Immature natural killer cell (primary cell): ENCODE results near the gene C5orf46. TPM values are rescaled to one million over a fixed set of nuclear protein-coding genes. Genes with fewer than 3 reads are reported as not detected.

ENCODE experiments used
- DNase-seq, 3 donors: peaks; one replicate each; pipeline ENCODE4 v3.0.0; 2022; ENCODE audit warnings: mixed read lengths in 1 of 3
- H3K27ac Mint-ChIP-seq, 6 donors: one replicate each; pipeline ENCODE4 v1.8.0; 2020; ENCODE audit warnings: mixed read lengths in 6 of 6, mild to moderate bottlenecking in 5 of 6, inconsistent platforms in 4 of 6, moderate library complexity in 3 of 6
- H3K27me3 Mint-ChIP-seq, 3 donors: one replicate each; pipeline ENCODE4 v1.8.0; 2020 to 2021; ENCODE audit warnings: low read depth in 3 of 3, mild to moderate bottlenecking in 3 of 3, mixed read lengths in 3 of 3, moderate library complexity in 3 of 3, inconsistent platforms in 1 of 3
- H3K36me3 Mint-ChIP-seq, 3 donors: one replicate each; pipeline ENCODE4 v1.8.0; 2020; ENCODE audit warnings: mixed read lengths in 3 of 3, inconsistent platforms in 2 of 3, mild to moderate bottlenecking in 2 of 3
- H3K4me1 Mint-ChIP-seq, 2 donors: one replicate each; pipeline ENCODE4 v1.8.0; 2020; ENCODE audit warnings: inconsistent platforms in 2 of 2, mild to moderate bottlenecking in 2 of 2, mixed read lengths in 2 of 2, moderate library complexity in 1 of 2
- H3K4me3 Mint-ChIP-seq, 5 donors: one replicate each; pipeline ENCODE4 v1.8.0; 2020; ENCODE audit warnings: mild to moderate bottlenecking in 5 of 5, mixed read lengths in 5 of 5, inconsistent platforms in 3 of 5, moderate library complexity in 3 of 5
- H3K9me3 Mint-ChIP-seq, 6 donors: one replicate each; pipeline ENCODE4 v1.8.0; 2020; ENCODE audit warnings: mild to moderate bottlenecking in 6 of 6, mixed read lengths in 6 of 6, inconsistent platforms in 4 of 6, moderate library complexity in 3 of 6
- polyA plus RNA-seq, 3 donors: library from polyadenylated mRNA; unstranded; fragments of 300-500 nt; fragmentation: Illumina TruSeq; gene quantifications; one replicate each; pipeline ENCODE4 v1.2.3, GENCODE V29; 2021

C5orf46 gene
- polyA plus RNA-seq, 3 donors from 2014 or later = not detected

DNA sequence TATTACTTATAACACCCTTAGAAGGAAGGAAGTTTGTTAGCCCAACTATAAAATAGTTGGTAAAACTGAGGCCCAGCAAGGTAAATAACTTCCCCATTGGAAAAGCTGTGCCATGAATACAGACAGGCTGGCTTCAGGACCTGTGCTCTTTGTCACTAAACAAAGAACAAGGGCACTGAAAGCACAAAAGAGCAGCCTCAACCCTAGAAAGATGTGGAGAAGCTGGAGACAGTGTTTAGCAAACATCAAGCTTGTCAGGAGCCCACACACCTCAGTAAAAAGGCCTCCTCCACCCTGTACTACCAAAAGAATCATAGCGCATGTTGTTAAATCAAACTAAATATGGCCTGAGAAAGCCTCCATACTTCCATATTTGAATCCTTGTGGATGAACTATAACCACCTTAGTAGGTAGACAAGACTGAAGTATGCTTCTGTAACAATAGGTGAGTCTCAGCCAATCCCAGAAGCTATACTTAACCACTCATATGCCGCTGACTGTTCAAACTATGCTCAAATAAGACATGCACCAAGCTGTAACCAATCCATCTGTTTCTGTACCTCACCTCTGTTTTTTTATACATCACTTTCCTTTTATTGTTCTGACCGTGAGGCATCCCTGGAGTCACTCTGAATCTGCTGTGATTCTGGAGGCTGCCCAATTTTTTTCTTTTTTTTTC lies 46.2 kb downstream of the C5orf46 start:
- Mint-ChIP-seq H3K36me3 (no peaks in the 10 kb centered on the region), H3K4me3 (no peak overlapping the region), H3K4me1 (peaks cover 2 to 6% of the 10 kb centered on the region in 2 donors), H3K27me3 (peaks cover 0 to 5% (median 2%) of the 10 kb centered on the region in 3 donors), H3K9me3 (no peaks in the 10 kb centered on the region), H3K27ac (no peak overlapping the region)
- no peak for DNase-seq

DNA sequence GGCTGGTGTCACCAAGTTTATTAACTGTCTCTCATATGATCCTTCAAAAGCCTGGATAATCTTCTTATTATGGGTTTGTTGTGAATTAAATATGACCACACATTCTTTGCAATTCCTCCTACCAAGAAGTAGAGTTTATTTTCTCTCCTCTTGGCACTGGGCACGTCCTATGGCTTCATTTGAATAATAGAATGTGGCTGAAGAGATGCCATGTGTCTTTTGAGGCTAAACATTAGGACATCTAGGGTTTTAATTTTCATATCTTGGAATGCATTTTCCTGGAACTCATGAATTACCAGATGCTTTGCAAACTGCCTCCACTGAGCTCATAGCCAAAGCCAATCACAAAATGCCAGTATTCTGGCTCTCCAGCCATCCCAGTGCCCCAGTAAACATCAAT lies 47.8 kb downstream of the C5orf46 start:
- no peaks in the 10 kb centered on the region for H3K9me3 Mint-ChIP-seq
- peaks cover 4 to 6% (median 5%) of the 10 kb centered on the region in 3 donors for H3K27me3 Mint-ChIP-seq
- H3K4me1 Mint-ChIP-seq = peaks cover 2 to 6% of the 10 kb centered on the region in 2 donors
- no peak overlapping the region for H3K4me3 Mint-ChIP-seq
- DNase-seq = no peak
- H3K27ac Mint-ChIP-seq = no peak overlapping the region
- H3K36me3 Mint-ChIP-seq = no peaks in the 10 kb centered on the region

DNA sequence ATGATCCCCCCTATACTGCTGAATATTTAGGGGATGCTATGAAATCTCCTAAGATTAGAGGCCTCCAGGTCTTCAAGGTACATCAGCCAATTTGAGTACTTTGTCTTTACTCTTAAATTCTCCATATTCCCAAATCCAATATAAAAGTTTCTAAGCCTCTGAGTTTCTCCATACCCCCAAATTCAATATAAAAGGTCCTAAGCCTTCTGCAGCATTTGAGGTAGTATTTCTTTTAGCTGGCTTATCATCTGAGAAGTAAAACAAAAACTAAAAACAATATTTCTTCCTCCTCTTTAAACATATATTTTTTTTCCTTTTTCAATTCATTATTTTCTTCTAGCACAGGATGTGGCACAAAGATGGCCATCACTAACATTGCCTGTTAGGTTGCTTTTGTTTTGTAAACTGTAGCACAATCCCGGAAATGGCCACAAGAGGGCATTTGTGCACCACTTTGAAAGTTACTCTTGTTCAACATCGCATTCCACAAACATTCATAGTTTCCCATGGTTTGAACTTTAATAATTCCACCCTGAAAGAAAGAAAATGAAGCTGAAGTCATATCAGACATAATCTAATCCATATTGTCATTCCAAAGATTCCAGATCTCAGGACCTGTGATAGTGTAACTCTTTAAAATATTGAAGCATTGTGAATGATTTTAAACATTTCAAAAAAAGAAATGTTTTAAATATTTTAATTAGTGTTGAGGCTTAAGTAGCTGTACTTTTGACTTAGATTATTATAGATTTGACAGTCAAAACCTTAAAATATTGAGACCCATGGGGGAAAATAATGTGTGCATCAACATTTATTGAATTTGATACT lies 48.8 kb downstream of the C5orf46 start:
- DNase-seq = peak; percentile 6 to 37 (median 19)
- Mint-ChIP-seq H3K4me3 (no peak overlapping the region), H3K4me1 (peaks cover 2 to 6% of the 10 kb centered on the region in 2 donors), H3K36me3 (no peaks in the 10 kb centered on the region), H3K27ac (no peak overlapping the region), H3K27me3 (peaks cover 4 to 6% (median 5%) of the 10 kb centered on the region in 3 donors), H3K9me3 (no peaks in the 10 kb centered on the region)

DNA sequence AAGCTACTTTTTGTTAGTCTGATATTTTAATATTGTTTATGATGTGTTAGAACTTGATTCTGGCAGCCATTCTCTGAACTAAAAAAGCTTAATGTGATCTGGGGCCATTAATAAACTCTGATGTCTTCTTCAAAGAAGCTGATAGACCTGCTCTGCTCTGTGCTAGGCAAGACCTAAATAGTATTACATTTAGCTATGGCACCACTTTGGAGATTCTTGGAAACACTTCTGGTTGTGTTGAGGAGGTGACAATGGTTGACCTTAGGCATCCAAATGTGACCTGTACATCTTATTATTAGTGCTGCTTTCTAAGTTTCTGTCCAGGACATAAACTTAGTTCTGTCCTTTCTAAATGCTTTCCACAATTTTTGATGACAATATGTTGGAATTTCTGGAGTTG lies 49.5 kb downstream of the C5orf46 start:
- no peak for DNase-seq
- Mint-ChIP-seq H3K4me1 (peaks cover 2 to 6% of the 10 kb centered on the region in 2 donors), H3K27ac (no peak overlapping the region), H3K9me3 (no peaks in the 10 kb centered on the region), H3K36me3 (no peaks in the 10 kb centered on the region), H3K27me3 (peaks cover 4 to 6% (median 5%) of the 10 kb centered on the region in 3 donors), H3K4me3 (no peak overlapping the region)

DNA sequence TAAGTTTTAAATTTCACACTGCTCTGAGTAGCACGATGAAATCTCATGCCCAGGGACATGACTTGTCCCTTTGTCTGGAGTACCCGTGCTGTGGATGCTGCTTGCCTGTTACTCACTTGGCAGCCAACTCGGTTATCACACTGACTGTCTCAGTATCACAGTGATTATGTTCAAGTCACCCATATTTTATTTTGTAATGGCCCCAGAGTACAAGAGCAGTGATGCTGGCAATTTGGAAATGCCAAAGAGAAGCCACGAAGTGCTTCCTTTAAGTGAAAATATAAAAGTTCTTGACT lies 50.6 kb downstream of the C5orf46 start:
- Mint-ChIP-seq H3K27ac (no peak overlapping the region), H3K9me3 (no peaks in the 10 kb centered on the region), H3K4me1 (peaks cover 2 to 6% of the 10 kb centered on the region in 2 donors), H3K36me3 (no peaks in the 10 kb centered on the region), H3K27me3 (peaks cover 2 to 6% (median 4%) of the 10 kb centered on the region in 3 donors), H3K4me3 (no peak overlapping the region)
- no peak for DNase-seq

DNA sequence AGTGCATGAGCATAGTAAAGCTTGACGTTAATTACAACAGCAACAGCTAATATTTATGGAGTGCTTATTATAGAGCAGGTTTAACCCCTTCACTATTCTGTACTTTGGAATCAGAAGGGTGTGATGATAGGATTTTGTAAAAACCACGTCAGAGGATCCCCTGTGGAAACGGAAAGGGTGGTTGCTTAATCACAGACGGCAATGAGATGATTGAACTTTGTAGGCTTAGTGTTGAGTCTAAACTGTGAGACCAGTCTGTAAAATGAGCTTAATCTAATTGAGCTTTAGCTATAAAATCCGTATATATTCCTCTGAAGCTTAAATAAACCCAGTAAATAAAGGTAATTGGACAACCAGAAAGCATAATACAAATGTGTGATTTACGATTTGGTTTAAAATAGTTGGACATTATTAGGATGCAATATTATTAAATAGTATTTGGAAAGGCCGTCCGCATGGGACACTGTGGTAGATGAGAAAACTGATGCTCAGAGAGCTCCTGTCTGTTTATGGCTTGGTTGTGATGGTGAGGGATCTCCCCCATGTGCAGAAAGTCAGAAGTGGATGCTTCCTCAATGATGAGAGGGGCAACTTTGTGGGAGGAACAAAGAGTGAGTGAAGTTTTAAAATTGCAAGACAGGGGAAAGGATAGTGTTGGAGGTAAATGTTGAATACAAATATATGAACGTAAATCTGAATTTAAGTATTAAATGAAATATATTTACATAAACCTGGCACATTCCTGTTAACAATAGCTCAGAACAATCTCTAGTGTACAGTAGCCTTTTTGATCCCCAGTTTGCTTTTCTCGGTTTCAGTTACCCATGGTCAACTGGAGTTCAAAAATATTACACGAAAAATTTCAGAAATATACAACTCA lies 51.2 kb downstream of the C5orf46 start:
- no peaks in the 10 kb centered on the region for H3K9me3 Mint-ChIP-seq
- peaks cover 2 to 6% of the 10 kb centered on the region in 2 donors for H3K4me1 Mint-ChIP-seq
- no peak overlapping the region for H3K27ac Mint-ChIP-seq
- H3K4me3 Mint-ChIP-seq = no peak overlapping the region
- peaks cover 2 to 6% (median 4%) of the 10 kb centered on the region in 3 donors for H3K27me3 Mint-ChIP-seq
- no peak for DNase-seq
- H3K36me3 Mint-ChIP-seq = no peaks in the 10 kb centered on the region

DNA sequence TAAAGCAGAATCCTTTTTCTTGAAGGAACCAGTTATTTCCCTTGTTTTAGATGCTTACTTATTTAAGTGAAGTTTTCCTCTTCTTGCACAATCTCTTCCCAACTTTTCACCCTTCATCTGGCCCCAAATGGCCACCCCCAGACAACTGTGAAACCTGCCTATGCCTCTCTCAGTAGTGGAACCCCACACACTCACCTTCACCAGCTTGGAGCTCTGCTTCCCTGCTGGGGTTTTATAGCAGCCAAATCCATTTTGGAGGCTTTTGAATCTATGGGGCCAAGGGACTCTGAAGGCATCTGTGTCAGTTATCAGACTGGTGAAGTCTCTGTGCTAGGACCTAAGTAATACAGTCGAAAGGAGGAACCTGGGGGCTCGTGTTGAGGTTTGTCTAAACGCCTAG lies 52.0 kb downstream of the C5orf46 start:
- no peak overlapping the region for H3K27ac Mint-ChIP-seq
- H3K4me3 Mint-ChIP-seq = no peak overlapping the region
- H3K4me1 Mint-ChIP-seq = peaks cover 2 to 6% of the 10 kb centered on the region in 2 donors
- no peak for DNase-seq
- H3K9me3 Mint-ChIP-seq = no peaks in the 10 kb centered on the region
- H3K27me3 Mint-ChIP-seq = peaks cover 2 to 6% (median 5%) of the 10 kb centered on the region in 3 donors
- no peaks in the 10 kb centered on the region for H3K36me3 Mint-ChIP-seq

DNA sequence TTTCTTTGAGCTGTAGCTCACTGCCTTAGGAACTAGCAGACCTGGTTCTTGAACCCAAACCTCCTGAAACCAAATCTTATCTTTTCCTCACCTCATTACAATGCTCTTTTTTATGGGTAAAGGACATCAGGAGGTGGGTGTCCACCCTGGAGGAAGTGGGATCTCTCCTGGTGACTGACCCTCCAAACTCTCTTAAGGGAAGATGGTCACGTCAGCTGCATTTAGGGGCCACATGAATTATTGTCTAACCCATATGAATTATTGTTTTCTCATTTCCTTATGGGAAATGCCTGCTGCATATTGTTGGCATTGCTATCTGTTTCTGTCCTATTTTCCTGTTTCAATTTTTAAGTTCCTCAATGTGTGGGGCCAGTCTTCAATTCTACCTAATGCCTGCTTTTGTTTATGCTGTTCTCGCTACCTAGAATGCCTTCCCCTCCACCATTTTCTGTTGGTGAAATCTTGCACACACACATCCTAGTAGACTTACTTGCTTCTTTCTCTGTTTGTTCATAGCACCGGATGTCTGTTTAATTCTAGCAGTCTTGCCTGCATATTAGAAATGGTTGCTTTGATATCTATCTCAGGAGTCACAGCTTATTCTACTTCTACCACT lies 52.9 kb downstream of the C5orf46 start:
- Mint-ChIP-seq H3K4me1 (peaks cover 2 to 6% of the 10 kb centered on the region in 2 donors), H3K36me3 (no peaks in the 10 kb centered on the region), H3K27me3 (peaks cover 2 to 9% (median 6%) of the 10 kb centered on the region in 3 donors), H3K4me3 (no peak overlapping the region), H3K9me3 (no peaks in the 10 kb centered on the region), H3K27ac (no peak overlapping the region)
- no peak for DNase-seq

DNA sequence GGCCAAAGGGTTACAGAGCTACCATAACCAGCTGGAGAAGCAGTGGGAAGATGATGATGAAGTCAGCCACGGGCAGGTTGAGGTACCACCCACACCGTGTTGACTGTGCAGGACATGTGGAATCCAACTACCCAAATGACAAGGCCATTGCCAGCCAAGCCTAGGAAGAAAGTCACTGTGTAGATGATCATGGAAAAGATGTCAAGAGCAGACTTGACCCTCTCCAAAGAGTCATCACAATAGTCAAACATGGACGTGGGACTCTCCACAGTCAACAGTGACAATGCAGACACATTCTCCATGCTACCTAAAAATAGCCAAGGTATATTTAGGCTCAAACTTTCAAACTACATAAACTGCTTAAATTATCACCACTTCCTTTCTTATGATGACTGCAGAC lies 54.0 kb downstream of the C5orf46 start:
- Mint-ChIP-seq H3K27ac (no peak overlapping the region), H3K27me3 (peaks cover 5 to 9% (median 6%) of the 10 kb centered on the region in 3 donors), H3K4me3 (no peak overlapping the region), H3K36me3 (no peaks in the 10 kb centered on the region), H3K9me3 (no peaks in the 10 kb centered on the region), H3K4me1 (peaks cover 0 to 2% of the 10 kb centered on the region in 2 donors)
- DNase-seq = no peak

DNA sequence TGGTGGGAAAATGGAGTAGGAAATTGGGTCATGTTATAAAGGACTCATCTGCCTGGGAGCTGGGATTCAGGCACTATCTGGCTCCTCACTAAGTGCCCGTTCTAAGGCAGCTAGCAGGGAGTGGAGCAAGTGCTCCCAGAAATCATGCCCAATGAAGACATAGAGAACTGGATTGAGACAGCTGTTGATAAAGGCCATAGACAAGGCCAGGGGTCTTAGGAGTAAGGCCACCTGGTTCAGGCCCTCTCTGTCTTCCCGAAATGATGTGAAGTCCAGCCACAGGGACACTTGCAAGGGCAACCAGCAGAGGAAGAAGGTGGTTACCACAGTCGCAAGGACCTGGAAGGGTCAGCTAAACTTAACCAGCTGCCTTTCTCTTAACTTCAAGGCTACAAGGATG lies 54.8 kb downstream of the C5orf46 start:
- no peaks in the 10 kb centered on the region for H3K9me3 Mint-ChIP-seq
- no peak for DNase-seq

DNA sequence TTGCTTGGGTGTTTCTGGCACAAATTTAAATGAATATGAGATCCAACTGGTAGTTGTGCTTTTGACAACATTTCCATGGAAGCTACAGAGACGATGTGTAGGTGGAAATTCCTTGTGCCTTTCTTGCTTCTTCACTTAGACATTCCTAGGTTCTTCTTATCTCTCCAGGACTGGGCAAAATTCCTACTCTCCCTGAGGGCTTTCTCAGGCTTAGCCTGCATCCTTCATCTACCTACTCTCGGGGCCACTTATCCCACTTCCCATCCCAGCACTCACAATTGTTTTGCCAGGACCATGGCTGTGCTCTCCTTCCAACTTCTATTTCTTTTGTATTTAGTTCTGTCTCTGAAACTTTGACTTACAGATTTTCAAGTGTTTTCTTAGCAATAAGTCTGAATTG lies 57.1 kb downstream of the C5orf46 start:
- no peaks in the 10 kb centered on the region for H3K9me3 Mint-ChIP-seq
- H3K4me1 Mint-ChIP-seq = no peaks in the 10 kb centered on the region
- DNase-seq = no peak

More for the DNA sequence above, 54.8 kb downstream of the C5orf46 start:
- Mint-ChIP-seq H3K4me1 (no peaks in the 10 kb centered on the region), H3K36me3 (no peaks in the 10 kb centered on the region), H3K4me3 (no peak overlapping the region), H3K27ac (no peak overlapping the region), H3K27me3 (peaks cover 9% of the 10 kb centered on the region in 3 donors)

DNA sequence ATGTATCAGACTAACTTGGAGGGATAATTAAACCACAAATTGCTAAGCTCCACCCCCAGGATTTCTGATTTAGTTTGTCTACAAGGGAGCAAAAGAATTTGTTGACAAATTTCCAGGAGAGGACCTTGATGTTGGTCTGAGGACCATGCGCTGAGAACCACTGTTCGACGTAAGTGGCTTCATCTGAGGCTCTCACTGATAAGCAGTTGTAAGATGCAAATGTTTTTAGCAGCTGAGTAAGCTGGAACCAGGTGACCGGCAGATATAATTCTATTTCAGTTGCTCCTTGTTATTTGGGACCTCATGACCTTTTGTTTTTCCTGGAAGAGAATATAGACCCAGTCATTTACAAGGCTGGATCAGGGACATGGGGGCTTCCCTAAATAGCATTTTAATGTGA lies 60.7 kb downstream of the C5orf46 start:
- Mint-ChIP-seq H3K36me3 (no peaks in the 10 kb centered on the region), H3K4me3 (no peak overlapping the region)
- DNase-seq = no peak

More for the DNA sequence above, 57.1 kb downstream of the C5orf46 start:
- Mint-ChIP-seq H3K27ac (no peak overlapping the region), H3K27me3 (peaks cover 3 to 12% (median 6%) of the 10 kb centered on the region in 3 donors), H3K36me3 (no peaks in the 10 kb centered on the region), H3K4me3 (no peak overlapping the region)

DNA sequence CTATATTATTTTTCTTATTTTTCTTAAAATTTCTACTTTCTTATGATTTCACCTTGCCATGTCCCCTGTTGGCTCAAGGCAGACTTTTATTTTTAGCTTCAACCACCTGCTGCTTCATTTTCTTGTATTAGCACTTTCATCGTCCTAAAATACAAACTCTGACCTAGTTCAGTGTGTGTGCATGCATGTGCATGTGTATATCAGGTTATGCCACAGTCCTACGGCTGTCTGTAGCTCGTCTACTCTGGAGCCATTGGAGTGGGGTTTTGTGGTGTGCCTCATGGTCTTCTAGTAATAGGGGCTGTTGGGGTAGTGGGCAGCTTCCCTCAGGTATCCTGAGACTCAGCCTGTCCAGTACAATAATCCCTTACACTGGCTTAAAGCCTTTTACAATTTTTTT lies 61.5 kb downstream of the C5orf46 start:
- no peak overlapping the region for H3K4me3 Mint-ChIP-seq
- H3K9me3 Mint-ChIP-seq = no peaks in the 10 kb centered on the region
- H3K4me1 Mint-ChIP-seq = no peaks in the 10 kb centered on the region
- H3K27me3 Mint-ChIP-seq = peaks cover 3 to 20% (median 7%) of the 10 kb centered on the region in 3 donors
- no peaks in the 10 kb centered on the region for H3K36me3 Mint-ChIP-seq
- DNase-seq = no peak
- H3K27ac Mint-ChIP-seq = no peak overlapping the region

More for the DNA sequence above, 60.7 kb downstream of the C5orf46 start:
- H3K27me3 Mint-ChIP-seq = peaks cover 3 to 20% (median 7%) of the 10 kb centered on the region in 3 donors
- no peaks in the 10 kb centered on the region for H3K9me3 Mint-ChIP-seq
- H3K4me1 Mint-ChIP-seq = no peaks in the 10 kb centered on the region
- H3K27ac Mint-ChIP-seq = no peak overlapping the region
